NCI-H2081 treated with DMSO at 0.1 percent for 48 hours (cell line): ENCODE data around the gene CERS6.
"Not testable (repeated sequence)": the region's sequence is repeated elsewhere in the genome, so short reads cannot be mapped to it uniquely, and the experiment has no call there.

ENCODE experiments used
- DNase-seq: peaks from one replicate; lab custom pipeline; 2025; lab: John Stamatoyannopoulos, UW

Gene CERS6

GRCh38 chr2:168501466-168502065 lies 45.5 kb downstream of the CERS6 start:
- no peak for DNase-seq

GRCh38 chr2:168502852-168503251 lies 46.8 kb downstream of the CERS6 start:
- DNase-seq, result not testable (repeated sequence)

DNA sequence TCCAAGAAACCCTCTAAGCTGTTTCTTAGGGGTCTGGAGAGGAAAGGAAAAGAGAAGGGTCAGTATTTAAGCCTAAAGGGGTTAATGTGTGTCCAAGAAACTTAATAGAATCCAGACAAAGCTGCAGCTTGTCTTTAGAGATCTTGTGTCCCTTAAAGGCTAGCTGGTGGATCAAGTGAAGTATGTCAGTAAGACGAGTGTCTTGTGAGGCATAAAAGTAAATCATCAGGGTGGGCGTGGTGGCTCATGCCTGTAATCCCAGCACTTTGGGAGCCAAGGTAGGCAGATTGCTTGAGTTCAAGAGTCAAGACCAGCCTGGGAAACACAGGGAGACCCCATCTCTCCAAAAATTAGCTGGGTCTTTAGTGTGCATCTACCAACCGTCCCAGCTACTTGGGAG lies 47.8 kb downstream of the CERS6 start:
- no peak for DNase-seq

DNA sequence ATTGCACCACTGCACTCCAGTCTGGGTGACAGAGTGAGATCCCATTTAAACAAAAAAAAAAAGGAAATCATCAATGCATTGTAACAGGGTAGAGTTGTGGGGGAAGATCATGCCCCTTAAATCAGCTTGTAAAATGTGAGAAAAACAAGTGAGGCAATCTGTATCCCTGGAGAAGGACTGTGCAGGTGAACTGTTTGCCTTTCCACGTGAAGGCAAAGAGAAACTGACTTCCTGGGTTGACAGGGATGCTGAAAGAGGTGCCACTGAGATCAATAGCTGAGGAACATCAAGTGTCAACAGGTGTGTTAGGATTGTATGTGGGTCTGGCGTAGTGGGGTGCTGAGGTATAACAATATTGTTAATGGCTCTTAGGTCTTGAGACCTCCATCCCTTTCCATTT lies 48.3 kb downstream of the CERS6 start:
- DNase-seq, result no peak

GRCh38 chr2:168510125-168510756 lies 54.2 kb downstream of the CERS6 start:
- DNase-seq, result no peak

- no peak for DNase-seq
These were observed 58.6 kb downstream of the CERS6 start for GRCh38 chr2:168514692-168515091.

DNA sequence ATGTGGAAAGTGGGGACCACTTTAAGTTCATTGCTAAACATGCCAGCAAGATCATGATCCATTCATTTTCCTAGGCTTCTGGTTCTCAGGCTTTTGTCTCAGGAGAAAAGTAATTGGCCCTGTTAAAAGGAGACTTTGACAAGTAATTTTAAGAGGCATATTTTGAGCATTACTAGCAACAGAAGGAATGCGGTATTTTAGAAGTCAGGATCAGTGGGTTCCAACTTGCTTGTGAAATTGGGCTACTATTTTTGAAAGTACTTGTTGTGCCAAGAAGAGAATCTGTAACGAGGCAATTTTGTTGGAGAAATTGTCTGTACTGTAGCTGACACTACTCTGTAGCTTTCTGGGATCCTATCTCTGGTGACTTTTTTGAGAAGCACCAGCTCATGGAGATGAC lies 59.4 kb downstream of the CERS6 start:
- DNase-seq, result no peak

GRCh38 chr2:168517816-168518215 lies 61.7 kb downstream of the CERS6 start:
- DNase-seq, result no peak

- no peak for DNase-seq
These were observed 62.5 kb downstream of the CERS6 start for GRCh38 chr2:168518555-168519066.

DNA sequence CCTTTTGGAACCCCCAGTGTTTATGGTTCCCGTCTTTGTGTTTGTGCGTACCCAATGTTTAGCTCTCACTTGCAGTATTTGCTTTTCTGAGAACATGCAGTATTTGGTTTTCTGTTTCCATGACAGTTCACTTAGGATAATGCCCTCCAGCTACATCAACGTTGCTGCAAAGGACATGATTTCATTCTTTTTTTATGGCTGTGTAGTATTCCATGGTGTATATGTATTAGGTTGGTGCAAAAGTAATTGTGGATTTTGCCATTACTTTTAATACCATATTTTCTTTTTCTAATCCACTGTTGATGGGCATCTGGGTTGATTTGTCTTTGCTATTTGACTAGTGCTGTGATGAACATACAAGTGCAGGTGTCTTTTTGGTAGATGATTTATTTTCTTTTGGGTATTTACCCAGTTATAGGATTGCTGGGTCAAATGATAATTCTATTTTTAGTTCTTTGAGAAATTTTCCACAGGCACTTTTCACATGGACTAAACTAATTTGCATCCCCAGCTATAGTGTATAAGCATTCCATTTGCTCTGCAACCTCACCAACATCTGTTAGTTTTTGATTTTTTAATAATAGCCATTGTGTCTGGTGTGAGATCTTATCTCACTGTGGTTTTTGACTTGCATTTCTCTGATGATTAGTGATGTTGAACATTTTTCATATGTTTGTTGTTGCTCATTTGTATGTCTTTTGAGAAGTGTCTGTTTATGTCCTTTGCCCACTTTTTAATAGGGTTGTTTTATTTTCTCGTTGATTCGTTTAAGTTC lies 63.6 kb downstream of the CERS6 start:
- DNase-seq, result no peak

DNA sequence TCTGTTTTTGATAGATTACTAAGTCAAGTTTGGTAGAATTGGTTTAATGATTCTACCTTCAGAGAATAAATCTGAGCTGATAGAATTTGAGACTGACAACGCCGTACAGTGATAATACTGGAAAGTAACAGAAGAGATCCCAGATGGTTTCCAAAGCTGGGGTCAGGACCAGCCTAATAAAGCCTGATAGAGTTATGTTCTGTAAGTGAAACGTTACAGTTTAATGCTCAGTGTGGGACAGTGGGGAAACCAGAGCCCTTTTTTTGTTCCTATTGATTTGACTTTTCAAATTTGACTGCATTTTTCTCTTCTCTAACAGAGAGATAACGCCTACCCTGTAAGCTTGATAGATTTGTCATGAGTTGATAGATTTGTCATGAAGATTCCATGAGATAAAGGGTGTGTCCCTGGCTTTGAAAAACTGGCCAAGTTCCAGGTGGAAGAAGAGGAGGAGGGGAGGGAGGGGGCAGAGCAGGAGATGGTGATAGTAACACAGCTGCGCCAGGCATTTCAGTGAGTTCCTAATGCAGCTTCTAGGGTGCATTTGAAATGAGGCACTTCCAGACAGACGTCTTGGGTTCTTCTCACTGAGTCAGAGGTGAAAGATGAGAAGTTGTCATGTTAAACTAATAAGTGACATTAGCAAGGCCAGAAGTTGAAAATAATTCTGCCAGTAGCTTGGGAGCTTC lies 65.1 kb downstream of the CERS6 start:
- no peak for DNase-seq

- no peak for DNase-seq
These were observed 66.4 kb downstream of the CERS6 start for GRCh38 chr2:168522446-168522845.

- no peak for DNase-seq
These were observed 67.9 kb downstream of the CERS6 start for GRCh38 chr2:168524005-168524404.

- DNase-seq, result no peak
These were observed 68.9 kb downstream of the CERS6 start for GRCh38 chr2:168525020-168525419.

GRCh38 chr2:168525716-168526446 lies 69.8 kb downstream of the CERS6 start:
- no peak for DNase-seq

- DNase-seq, result no peak
These were observed 70.6 kb downstream of the CERS6 start for GRCh38 chr2:168526641-168527040.

GRCh38 chr2:168528016-168528415 lies 71.9 kb downstream of the CERS6 start:
- DNase-seq, result no peak

DNA sequence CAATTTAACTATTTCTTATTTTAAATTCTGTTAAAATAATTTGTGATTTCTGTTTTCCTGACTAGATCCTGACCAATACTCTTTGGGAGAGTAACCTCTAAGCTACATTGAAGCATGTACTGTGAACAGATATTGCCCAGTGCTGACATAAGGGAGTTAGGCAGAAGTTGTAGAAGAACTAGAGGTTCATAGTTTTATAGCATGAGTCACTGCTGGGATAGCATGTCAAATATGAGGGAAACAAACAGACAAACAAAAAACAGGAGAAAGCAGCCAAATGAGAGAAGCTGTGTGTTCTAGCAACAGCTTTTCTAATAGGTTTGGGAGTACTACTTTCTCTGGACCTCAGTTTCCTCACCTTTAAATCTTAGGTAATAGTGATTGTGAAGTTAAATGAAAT lies 72.4 kb downstream of the CERS6 start:
- no peak for DNase-seq

GRCh38 chr2:168529054-168529833 lies 73.2 kb downstream of the CERS6 start:
- no peak for DNase-seq

DNA sequence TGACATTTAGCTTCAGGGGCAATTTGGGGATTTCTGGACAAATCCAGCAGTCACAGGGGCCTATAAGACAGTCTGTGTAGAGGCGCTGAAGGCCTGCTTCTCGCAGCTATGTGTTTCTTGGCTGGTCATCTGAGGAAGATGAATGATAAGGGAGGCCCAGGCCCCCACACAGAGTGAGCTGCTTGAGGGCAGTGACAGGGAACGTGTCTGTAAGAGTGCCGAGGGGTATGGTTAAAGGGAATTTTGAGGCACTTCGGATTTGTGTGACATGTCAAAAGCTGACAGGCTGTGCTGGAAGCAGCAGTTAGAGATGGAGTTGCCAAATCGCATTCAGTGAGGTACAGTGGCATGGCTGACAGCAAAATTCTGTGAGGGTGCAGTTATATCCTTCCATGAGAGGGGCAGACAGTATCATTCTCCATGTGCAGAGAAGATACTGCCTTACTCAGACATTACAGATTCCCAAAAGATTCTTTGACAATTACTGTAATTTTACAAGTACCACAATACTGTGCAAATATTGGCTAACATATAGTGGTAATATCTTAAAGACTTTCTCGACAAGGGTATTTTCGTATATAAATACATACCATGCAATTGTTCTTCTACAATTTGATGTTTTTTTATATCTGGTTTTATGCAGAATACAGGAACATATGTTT lies 74.0 kb downstream of the CERS6 start:
- no peak for DNase-seq
